ENCODE measurements around the gene GRK4.

DNA sequence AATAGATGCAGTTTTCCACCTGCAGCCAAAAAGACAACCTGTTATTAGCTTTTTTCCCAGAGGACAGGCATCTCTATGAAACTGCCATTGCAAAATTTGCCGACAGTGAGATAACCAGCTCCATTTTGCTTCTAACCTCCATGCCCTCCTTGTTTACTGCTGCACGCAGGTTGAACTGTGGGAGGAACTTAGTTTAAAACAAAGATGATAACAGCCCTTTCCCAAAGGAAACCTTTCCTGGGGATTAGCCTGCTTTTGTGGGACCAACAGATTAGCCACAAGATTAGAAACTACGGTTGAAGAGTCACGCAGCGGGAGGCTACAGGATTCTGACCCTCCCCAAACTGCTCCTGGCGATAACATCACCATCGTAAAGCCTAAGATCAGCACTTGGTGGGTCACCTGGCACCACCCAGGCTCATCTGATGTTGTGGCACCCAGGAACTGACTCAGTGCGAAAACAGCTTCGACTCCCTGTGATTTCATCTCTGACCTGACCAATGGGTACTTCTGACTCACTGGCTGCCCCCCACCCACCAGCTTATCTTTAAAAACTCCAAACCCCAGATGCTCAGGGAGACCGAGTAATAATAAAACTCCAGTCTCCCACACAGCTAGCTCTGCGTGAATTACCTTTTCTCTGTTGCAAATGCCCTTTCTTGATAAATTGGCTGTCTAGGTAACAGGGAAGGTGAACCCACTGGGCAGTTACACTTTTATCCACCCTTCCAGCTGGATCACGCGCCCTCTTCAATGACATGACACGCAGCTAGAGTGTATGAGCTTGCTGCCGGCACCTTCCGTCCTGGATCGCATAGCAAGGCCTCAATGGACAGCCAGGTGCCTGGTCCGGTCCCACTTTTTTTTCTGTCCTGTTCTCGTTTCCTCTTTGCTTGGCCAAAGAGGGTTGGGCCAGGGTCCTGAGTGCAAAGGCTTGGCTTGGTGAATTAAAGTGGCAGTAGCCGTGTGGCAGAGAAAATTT is 27.3 kb upstream of the GRK4 start:
- TF ChIP-seq EZH2 (IDR thresholded peaks at IDR 0.05; ENCODE audit: insufficient read depth, low read length), result no peak
- TF ChIP-seq, protein P1, sequence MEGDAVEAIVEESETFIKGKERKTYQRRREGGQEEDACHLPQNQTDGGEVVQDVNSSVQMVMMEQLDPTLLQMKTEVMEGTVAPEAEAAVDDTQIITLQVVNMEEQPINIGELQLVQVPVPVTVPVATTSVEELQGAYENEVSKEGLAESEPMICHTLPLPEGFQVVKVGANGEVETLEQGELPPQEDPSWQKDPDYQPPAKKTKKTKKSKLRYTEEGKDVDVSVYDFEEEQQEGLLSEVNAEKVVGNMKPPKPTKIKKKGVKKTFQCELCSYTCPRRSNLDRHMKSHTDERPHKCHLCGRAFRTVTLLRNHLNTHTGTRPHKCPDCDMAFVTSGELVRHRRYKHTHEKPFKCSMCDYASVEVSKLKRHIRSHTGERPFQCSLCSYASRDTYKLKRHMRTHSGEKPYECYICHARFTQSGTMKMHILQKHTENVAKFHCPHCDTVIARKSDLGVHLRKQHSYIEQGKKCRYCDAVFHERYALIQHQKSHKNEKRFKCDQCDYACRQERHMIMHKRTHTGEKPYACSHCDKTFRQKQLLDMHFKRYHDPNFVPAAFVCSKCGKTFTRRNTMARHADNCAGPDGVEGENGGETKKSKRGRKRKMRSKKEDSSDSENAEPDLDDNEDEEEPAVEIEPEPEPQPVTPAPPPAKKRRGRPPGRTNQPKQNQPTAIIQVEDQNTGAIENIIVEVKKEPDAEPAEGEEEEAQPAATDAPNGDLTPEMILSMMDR (IDR thresholded peaks at IDR 0.05; ENCODE audit: insufficient read depth, low read depth, low read length), result no peak
